B cell (primary cell): ENCODE results near the gene GDAP1L1. TPM values are rescaled to one million over a fixed set of nuclear protein-coding genes. Genes with fewer than 3 reads are reported as not detected.
A peak's percentile ranks its signal among the peaks of the same experiment; 100 is the strongest.

Experiments used
- ATAC-seq: fragments of 200-7000 bp; cut with Tn5 transposase; one replicate; pipeline ENCODE4 v1.10.0; 2021; ENCODE audit warnings: low read depth, mild to moderate bottlenecking, moderate number of reproducible peaks, moderate library complexity
- CTCF ChIA-PET: fragments of 350-600 bp; sonication (Branson Sonifier 250); formaldehyde crosslinking; loops from one replicate; lab custom pipeline; 2021; ENCODE audit warnings: antibody characterized with exemption, inconsistent platforms; lab: Charles Lee
- POLR2A ChIA-PET: fragments of 350-600 bp; sonication (Branson Sonifier 250); formaldehyde crosslinking; loops from one replicate; lab custom pipeline; 2021; ENCODE audit warnings: antibody characterized with exemption; lab: Charles Lee
- DNase-seq: peaks from one replicate; pipeline ENCODE4 v3.0.0; 2013
- H2AFZ ChIP-seq: 2 replicates; pipeline ENCODE4 v1.6.1; 2012; ENCODE audit warnings: mild to moderate bottlenecking, low read depth, low read length; ENCODE audit not compliant: insufficient read depth, poor library complexity, severe bottlenecking
- H3K27ac ChIP-seq, 2 donors: 1 replicate in 1 of 2; 2 replicates in 1 of 2; pipeline ENCODE4 v1.5.1; 2012 to 2013; ENCODE audit warnings: low read length in 2 of 2, mild to moderate bottlenecking in 2 of 2, moderate library complexity in 1 of 2
- H3K27me3 ChIP-seq, 4 experiments: fragments of 200-600 bp in 1 of 4; sonication (generic) in 1 of 4; replicated peaks in 1 of 4; 1 replicate in 2 of 4; 2 replicates in 2 of 4; pipeline versions ENCODE4 v1.6.1 to v1.7.0; 2013 to 2016; ENCODE audit warnings: low read length in 3 of 4, mild to moderate bottlenecking in 2 of 4, mixed read lengths in 1 of 4, moderate library complexity in 1 of 4; ENCODE audit not compliant: insufficient read depth in 4 of 4, control insufficient read depth in 3 of 4; ENCODE audit errors: control extremely low read depth in 1 of 4
- H3K36me3 ChIP-seq, 2 experiments: replicated peaks in 1 of 2; 1 replicate in 1 of 2; 2 replicates in 1 of 2; pipeline versions ENCODE4 v1.6.1 to v1.7.1; 2013; ENCODE audit warnings: low read length in 1 of 2; ENCODE audit not compliant: insufficient read depth in 2 of 2, control insufficient read depth in 1 of 2; ENCODE audit errors: control extremely low read depth in 1 of 2, extremely low read depth in 1 of 2
- H3K4me1 ChIP-seq, 2 donors: fragments of 200-600 bp in 1 of 2; sonication (generic) in 1 of 2; 1 replicate in 1 of 2; 2 replicates in 1 of 2; pipeline versions ENCODE4 v1.5.1 to v1.6.1; 2013 to 2017; ENCODE audit warnings: low read length in 2 of 2; ENCODE audit not compliant: control insufficient read depth in 2 of 2, insufficient read depth in 2 of 2
- H3K4me2 ChIP-seq: replicated peaks from 2 replicates; pipeline ENCODE3; 2012; ENCODE audit warnings: mild to moderate bottlenecking, low read depth, low read length; ENCODE audit not compliant: poor library complexity, severe bottlenecking
- H3K4me3 ChIP-seq, 5 experiments: fragments of 200-600 bp in 1 of 5; sonication (generic) in 1 of 5; 1 replicate in 3 of 5; 2 replicates in 2 of 5; pipeline versions ENCODE4 v1.5.1 to v1.7.0; 2011 to 2016; ENCODE audit warnings: low read length in 4 of 5, mild to moderate bottlenecking in 4 of 5, low read depth in 2 of 5, control low read depth in 1 of 5, moderate library complexity in 1 of 5; ENCODE audit not compliant: insufficient read depth in 1 of 5; ENCODE audit errors: control extremely low read depth in 1 of 5, extremely low read depth in 1 of 5
- H3K79me2 ChIP-seq: fragments of 200-600 bp; sonication (generic); one replicate; pipeline ENCODE4 v1.6.0; 2016; ENCODE audit warnings: low read length; ENCODE audit not compliant: control insufficient read depth, insufficient read depth
- H3K9ac ChIP-seq: fragments of 200-600 bp; sonication (generic); 2 replicates; pipeline ENCODE4 v1.6.1; 2017; ENCODE audit warnings: mild to moderate bottlenecking, low read length, moderate library complexity
- H3K9me3 ChIP-seq, 3 donors: one replicate each; pipeline versions ENCODE4 v1.6.1 to v1.7.1; 2013; ENCODE audit warnings: low read length in 2 of 3; ENCODE audit not compliant: control insufficient read depth in 2 of 3, insufficient read depth in 1 of 3; ENCODE audit errors: control extremely low read depth in 1 of 3
- H4K20me1 ChIP-seq: 2 replicates; pipeline ENCODE4 v1.6.0; 2012; ENCODE audit warnings: mild to moderate bottlenecking, low read length; ENCODE audit not compliant: insufficient read depth, control insufficient read depth, poor library complexity, severe bottlenecking
- H3K27ac Mint-ChIP-seq: one replicate; pipeline ENCODE4 v1.8.0; 2021; ENCODE audit warnings: mixed read lengths
- H3K27me3 Mint-ChIP-seq: one replicate; pipeline ENCODE4 v1.8.0; 2021; ENCODE audit warnings: mixed read lengths
- H3K4me1 Mint-ChIP-seq: one replicate; pipeline ENCODE4 v1.8.0; 2021; ENCODE audit warnings: mixed read lengths
- H3K4me3 Mint-ChIP-seq: one replicate; pipeline ENCODE4 v1.8.0; 2021; ENCODE audit warnings: mixed read lengths
- H3K9me3 Mint-ChIP-seq: one replicate; pipeline ENCODE4 v1.8.0; 2022; ENCODE audit warnings: mixed read lengths; ENCODE audit not compliant: insufficient read depth
- CTCF ChIP-seq: fragments of 200-600 bp; IDR thresholded peaks from one replicate; pipeline ENCODE4 v1.8.0; 2022; ENCODE audit warnings: antibody characterized with exemption, mild to moderate bottlenecking
- EZH2 ChIP-seq: IDR thresholded peaks from 2 replicates; pipeline ENCODE4 v1.6.1; 2012; ENCODE audit warnings: borderline replicate concordance, low read depth, mild to moderate bottlenecking, moderate library complexity, low read length; ENCODE audit not compliant: insufficient read depth, poor library complexity, severe bottlenecking
- WGBS: methylation state at CpG from one replicate; pipeline ENCODE4 v1.1.5; 2013; ENCODE audit warnings: missing lambda C conversion rate; ENCODE audit not compliant: insufficient coverage; 5-methylcytosine and 5-hydroxymethylcytosine counted together
- intact Hi-C: fragments of 100-400 bp; cut with micrococcal nuclease; formaldehyde crosslinking; loops from one replicate; pipeline ENCODE4 v1.10.0; 2022
- polyA plus RNA-seq: library from polyadenylated mRNA; depleted of rRNA; stranded (reverse); fragments of >200 nt; gene quantifications from 2 replicates; pipeline ENCODE4 v1.2.3, GENCODE V29; 2012
- total RNA-seq, 2 donors: library from RNA; stranded (reverse); fragments of 120-200 nt in 1 of 2; gene quantifications; 1 replicate in 1 of 2; 2 replicates in 1 of 2; pipeline versions ENCODE4 v1.2.3 to v1.2.4, GENCODE V29; 2013 to 2022

The GDAP1L1 gene
- total and polyA plus RNA-seq, 2 donors (not counting 1 experiment from before 2014, with no cell fraction given), result not detected

- no peaks in the 10 kb centered on the region for H3K9me3 ChIP-seq
- Mint-ChIP-seq H3K4me1 (peaks cover 49% of the 10 kb centered on the region), H3K4me3 (no peak overlapping the region), H3K27me3 (no peaks in the 10 kb centered on the region), H3K27ac (peak overlapping the region; percentile 42), H3K9me3 (no peaks in the 10 kb centered on the region)
- H3K4me3 ChIP-seq, result no peak overlapping the region
- no peak for TF ChIP-seq EZH2
- TF ChIP-seq CTCF, result peak; percentile 80
- peaks cover 9% of the 10 kb centered on the region for H4K20me1 ChIP-seq
- H3K36me3 ChIP-seq, result peaks cover 0 to 3% of the 10 kb centered on the region in 2 experiments
- DNase-seq (peak; percentile 70), ATAC-seq (no peak)
- no peak overlapping the region for H3K4me2 ChIP-seq
- H2AFZ ChIP-seq, result no peak overlapping the region
- H3K79me2 ChIP-seq, result peaks cover 72% of the 10 kb centered on the region
- WGBS, result 50% methylated on average over 7 of the region's 7 CpGs
- ChIA-PET CTCF (interaction anchor here (1.4 to 9.2 kb wide), 9 partner anchors 10 to 395 kb away, joined by 3 to 216 read pairs (median 7); partner anchors contain the start of gene FITM2), POLR2A (no interaction called here)
- H3K27ac ChIP-seq, result no peak overlapping the region
- intact Hi-C loops, result loop anchor here (1.0 to 10.0 kb wide), 5 partner anchors 96 to 395 kb away; partner anchors contain the start of genes FITM2, PKIG and SERINC3
- H3K27me3 ChIP-seq, result no peaks in the 10 kb centered on the region
- no peak overlapping the region for H3K9ac ChIP-seq
- H3K4me1 ChIP-seq, result peaks cover 27 to 35% of the 10 kb centered on the region in 2 donors
Observed at GRCh38 chr20:44215125-44215524, 32.0 kb upstream of the GDAP1L1 start.

DNA sequence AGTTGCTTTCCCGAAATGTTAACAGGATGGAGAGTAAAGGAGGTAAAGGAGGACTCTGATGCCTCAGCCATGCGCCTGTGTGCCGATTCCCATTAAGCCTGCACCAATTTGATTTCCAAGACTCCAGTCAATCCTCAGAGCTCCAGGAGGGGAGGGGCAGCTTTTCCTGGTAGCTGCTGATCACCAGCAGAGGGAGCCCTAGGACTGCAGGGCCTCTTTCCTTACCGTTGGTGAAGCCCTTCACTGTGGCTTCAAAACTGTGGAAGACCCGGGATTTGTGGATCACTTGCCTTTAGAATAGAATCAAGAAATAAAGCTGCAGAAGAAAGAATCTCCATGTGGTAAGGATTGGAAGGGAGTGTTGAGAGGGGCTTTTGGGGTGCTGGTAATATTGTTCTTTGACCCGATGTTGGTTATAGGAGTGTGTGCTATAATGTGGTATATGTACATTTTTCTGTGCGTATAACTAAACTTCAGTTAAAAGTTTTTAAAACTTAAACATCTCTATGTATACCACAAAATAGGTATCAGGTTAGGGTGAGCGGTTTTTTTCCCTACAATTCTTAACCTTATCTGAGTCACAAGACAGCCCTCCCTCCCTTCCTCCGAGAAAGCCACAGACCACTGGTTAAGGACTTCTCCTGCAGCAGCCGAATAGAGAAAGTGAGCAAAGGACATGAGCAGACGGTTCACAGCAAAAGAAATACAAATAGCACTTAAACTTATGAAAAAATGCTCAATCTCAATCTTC, 29.6 kb upstream of the GDAP1L1 start:
- intact Hi-C loops, result loop anchor here (5.0 to 10.0 kb wide), 2 partner anchors 245 to 367 kb away; partner anchors contain the start of gene PKIG
- ChIA-PET POLR2A (no interaction called here), CTCF (interaction anchor here (0.6 to 9.2 kb wide), 36 partner anchors 7 to 656 kb away, joined by 3 to 216 read pairs (median 4); partner anchors contain the start of gene FITM2)
- no peaks in the 10 kb centered on the region for H3K27me3 ChIP-seq
- no peak overlapping the region for H3K9ac ChIP-seq
- ATAC-seq, result peak; percentile 57
- peaks cover 0 to 7% of the 10 kb centered on the region in 2 experiments for H3K36me3 ChIP-seq
- H3K27ac Mint-ChIP-seq, result no peak overlapping the region
- no peaks in the 10 kb centered on the region for H3K27me3 Mint-ChIP-seq
- no peaks in the 10 kb centered on the region for H3K9me3 ChIP-seq
- H3K4me1 ChIP-seq, result peaks cover 18 to 22% of the 10 kb centered on the region in 2 donors
- H3K79me2 ChIP-seq, result peaks cover 55% of the 10 kb centered on the region
- no peak overlapping the region for H3K4me3 ChIP-seq
- peaks cover 34% of the 10 kb centered on the region for H3K4me1 Mint-ChIP-seq
- WGBS, result 18% methylated on average over 5 of the region's 11 CpGs
- H3K4me2 ChIP-seq, result peak overlapping the region; percentile 47
- H3K4me3 Mint-ChIP-seq, result peak overlapping the region; percentile 40
- peak; percentile 72 for DNase-seq
- no peak overlapping the region for H3K27ac ChIP-seq
- H4K20me1 ChIP-seq, result peaks cover 8% of the 10 kb centered on the region
- peak overlapping the region; percentile 26 for H2AFZ ChIP-seq
- H3K9me3 Mint-ChIP-seq, result no peaks in the 10 kb centered on the region
- TF ChIP-seq EZH2 (no peak), CTCF (peak; percentile 94)
